ENCODE data around the gene ZNF628.
"Not testable (repeated sequence)": the region's sequence is repeated elsewhere in the genome, so short reads cannot be mapped to it uniquely, and the experiment has no call there.

Gene ZNF628

GRCh38 chr19:55476100-55476775 lies at the start of gene ZNF628:
Gene ZNF628 (plus strand): TSS chr19:55476617. CDS start chr19:55479911, 3,294 bp downstream.
- DNase-seq = peak; percentile 79 to 89

- DNase-seq = no peak
Observed at GRCh38 chr19:55431183-55431582, 45.2 kb upstream of the ZNF628 start.

GRCh38 chr19:55432241-55432959 lies 44.0 kb upstream of the ZNF628 start:
- DNase-seq = no peak

DNA sequence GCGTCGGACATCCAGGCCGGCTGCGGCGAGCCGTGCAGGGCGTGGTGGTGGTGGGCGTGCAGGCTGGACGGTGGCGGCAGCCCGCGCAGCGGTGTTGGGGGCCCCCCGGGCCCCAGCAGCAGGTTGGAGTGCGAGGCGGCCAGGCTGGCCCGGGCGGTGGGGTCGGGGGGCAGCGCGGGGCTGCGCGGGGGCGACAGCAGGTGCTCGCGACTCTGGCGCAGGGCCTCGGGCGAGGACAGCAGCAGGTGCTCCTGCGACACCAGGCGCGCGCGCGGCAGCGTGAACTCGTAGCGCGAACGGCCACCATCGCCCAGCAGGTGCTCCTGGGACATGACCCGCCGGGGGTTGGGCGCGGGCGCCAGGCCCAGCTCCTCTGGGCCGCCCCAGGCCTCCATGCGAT lies 43.1 kb upstream of the ZNF628 start:
- DNase-seq = no peak

- DNase-seq = no peak
Observed at GRCh38 chr19:55434356-55434919, 42.0 kb upstream of the ZNF628 start.

DNA sequence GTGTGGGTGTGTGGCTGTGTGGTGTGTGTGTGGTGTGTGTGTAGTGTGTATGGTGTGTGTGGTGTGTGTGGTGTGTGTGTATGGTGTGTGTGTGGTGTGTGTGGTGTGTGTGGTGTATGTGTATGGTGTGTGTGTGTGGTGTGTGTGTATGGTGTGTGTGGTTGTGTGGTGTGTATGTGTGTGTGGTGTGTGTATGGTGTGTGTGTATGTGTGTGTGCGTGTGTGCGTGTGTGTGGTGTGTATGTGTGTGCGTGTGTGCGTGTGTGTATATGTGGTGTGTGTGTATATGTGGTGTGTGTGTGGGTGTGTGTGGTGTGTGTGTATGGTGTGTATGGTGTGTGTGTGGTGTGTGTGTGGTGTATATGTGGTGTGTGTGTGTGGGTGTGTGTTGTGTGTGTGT lies 41.4 kb upstream of the ZNF628 start:
- DNase-seq = no peak

GRCh38 chr19:55436847-55437246 lies 39.6 kb upstream of the ZNF628 start:
- DNase-seq = no peak

DNA sequence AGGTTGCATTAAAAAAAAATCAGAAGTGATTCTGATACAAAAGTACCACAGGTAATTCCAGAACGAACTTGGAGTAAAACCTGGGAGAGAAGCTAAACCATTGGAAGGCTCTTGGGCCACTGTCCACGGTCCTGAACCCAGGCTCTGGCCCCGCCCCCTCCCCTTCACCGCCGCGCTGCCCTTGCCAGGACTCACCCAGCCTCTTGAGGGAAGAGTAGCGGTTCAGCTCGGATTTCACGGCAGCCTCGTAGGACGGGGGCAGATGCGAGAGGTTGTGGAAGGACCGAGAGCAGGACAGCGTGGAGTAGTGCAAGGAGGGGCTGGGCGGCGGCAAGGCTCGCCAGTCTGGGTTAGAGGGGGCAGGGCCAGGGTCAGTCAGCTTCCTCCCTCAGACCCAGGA lies 39.0 kb upstream of the ZNF628 start:
- DNase-seq = peak in 1 of 2 experiments; percentile 48

DNA sequence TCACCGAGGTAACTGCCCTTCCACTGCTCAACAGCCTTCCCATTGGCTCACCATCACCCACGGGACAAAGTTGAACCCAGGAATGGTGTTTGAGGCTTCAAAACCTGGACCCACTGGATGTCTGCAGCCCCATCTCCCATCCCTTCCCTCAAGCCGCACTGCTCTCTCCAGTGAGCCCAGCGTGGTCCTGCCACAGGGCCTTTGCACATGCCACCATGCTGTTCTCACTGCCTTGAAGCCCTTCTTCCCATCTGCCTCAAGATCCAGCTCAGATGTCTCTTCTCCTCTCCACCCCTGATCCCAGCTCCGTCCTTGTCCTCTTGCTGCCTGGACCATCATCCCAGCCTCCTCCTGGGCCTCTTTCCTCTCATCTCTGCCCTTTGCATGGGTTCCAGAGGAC lies 37.4 kb upstream of the ZNF628 start:
- no peak for DNase-seq

DNA sequence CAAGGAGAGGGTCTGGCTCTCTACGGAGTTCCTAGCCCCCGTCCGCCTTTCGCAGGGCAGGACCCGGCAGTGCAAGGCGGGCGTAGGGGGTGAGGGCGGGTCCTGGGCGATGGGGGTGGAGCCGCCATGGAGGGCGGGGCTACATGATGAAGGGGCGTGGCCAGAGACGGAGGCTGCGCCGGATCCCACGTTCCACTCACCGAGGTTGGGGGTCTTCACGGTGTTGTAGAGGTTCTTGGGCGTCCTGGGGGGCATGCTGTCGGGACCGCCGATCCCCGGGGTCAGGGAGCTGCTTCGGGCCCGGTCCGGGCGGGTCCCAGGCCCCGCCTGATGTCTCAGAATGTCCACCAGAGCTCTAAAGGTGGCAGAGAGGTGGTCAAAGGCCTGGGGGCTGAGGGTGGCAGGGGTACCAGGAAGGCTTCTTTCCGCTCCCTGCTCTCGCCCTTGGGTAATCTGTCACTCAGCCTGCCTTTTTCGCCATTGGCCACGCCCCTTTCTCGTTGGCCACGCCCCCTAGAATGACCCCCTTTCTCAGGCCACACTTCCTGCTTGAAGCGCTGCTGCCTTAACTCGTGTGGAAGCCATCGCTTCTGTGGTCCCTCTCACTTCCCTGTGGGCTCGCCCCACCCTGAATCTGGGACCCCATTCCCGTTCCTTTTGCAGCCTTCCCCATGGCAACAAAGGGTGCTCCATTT lies 35.9 kb upstream of the ZNF628 start:
- no peak for DNase-seq

DNA sequence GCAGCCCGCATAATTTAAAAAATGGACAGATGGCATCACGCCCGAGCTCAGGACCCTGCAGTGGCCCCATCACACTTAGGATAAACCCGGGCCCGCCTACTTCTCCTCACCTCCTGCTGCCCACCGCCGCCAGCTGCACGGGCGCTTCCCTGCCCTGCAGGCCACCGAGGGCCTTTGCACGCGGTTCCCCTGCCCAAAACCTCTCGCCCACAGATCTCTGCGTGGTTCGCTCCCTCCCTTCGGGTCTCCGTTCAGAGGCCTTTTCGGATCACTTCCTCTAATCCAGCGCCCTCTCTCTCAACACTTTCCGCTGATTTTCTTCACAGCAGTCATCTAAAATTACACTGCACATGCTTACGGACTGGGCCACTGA lies 35.1 kb upstream of the ZNF628 start:
- no peak for DNase-seq

GRCh38 chr19:55441692-55442321 lies 34.6 kb upstream of the ZNF628 start:
- DNase-seq = no peak

DNA sequence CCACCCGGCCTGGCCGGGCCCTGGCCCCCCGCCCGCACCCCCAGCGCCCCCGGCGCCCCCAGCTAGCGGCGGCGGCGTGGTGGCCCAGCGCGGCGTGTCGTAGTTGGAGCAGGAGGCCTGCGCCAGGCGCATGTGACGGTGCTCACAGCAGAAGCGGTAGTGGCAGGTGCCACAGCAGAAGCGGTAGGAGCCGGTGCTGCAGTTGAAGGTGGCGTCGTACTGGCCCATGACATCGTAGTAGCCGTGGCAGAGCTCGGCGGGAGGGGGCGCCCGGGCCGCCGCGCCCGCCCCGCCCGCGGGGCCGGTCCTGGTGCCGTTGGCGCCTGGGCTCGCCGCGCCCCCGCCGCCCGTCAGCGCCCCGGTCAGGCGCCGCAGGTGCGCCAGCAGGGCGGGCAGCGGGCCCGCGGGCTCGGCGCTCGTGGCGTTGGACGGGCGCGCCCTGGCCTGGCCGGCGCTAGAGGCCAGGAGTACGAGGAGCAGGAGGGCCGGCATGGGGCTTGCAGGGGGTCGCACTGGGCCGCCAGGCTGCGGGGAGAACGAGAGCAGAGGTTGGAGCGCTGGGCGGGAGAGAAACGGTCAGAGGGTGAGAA lies 34.0 kb upstream of the ZNF628 start:
- no peak for DNase-seq

DNA sequence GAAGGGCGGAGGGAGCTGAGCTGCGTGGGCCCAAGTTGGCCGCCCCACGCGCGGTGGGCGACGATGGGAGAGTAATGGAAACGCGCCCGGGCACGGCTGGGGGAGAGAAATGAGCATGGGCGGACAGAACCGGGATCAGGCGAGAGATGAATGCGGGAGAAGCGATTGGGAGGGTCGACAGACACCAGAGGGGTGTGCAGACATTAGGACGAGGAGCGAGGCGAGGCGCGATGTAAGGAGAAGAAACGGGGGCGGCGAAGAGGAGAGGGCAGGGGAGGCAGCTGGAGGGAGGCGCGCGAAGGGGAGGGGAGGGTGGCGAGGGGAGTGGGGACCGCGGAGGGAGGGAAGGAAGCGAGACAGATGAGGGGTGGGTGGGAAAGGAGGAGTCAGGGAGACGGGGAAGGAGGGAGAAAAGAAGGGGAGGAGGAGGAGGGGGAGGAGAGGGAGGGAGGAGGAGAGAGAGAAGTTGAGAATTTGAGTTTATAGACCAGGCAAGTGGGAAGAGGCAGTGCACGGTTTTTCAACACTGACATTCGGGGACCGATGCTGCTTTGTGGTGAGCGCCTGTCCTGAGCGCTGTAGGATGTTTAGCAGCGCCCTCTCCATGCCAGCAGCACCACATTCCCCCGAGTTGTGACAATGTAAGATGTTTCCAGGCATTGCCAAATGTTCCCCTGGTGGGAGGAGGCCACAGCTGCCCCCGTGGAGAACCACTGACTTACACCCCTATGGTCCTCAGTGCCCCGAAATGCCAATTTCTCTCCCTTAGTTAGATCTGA lies 33.2 kb upstream of the ZNF628 start, which contains the start of gene SHISA7:
Gene SHISA7, minus strand, starts transcription at position 256 of the 779 bp plus-strand sequence. CDS start 437 bp downstream, outside the sequence.
- peak in 1 of 2 experiments; percentile 14 for DNase-seq

- DNase-seq = no peak
Observed at GRCh38 chr19:55443824-55444480, 32.5 kb upstream of the ZNF628 start.

GRCh38 chr19:55444646-55445045 lies 31.8 kb upstream of the ZNF628 start:
- DNase-seq = no peak

- DNase-seq = no peak
Observed at GRCh38 chr19:55446060-55446459, 30.4 kb upstream of the ZNF628 start.

DNA sequence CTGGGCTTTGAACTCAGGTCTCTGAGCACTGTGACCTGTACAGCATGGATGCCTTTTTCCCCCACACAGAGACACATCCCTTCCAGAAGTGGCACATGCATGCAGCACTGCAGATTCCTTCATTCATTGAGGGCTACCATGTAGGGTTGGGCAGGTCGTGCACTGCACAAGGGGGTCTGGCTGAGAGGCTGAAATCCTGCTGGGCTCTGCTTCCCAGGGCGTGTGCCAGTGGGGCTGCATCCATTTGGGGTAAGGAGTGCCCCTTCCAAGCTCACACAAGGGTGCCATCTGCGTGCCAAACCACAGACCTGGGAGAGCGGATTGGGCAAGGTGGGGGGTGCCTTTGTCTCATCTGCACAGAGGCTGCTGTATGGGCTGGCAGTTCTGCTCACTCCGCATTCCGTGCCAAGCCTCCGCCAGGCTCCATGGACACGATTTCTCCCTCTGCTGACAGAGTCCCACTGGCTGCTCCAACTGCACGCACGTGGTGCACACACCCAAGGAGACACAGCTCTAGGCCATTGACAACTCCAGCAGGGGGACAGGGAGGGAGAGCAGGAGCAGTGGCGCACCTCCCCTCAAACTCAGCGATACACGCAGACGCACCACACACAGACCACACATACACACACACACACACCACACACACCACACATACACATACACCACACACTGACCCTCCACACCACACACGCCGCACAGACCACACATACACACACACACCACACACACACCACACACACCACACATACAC lies 28.8 kb upstream of the ZNF628 start:
- peak in 1 of 2 experiments; percentile 49 for DNase-seq

DNA sequence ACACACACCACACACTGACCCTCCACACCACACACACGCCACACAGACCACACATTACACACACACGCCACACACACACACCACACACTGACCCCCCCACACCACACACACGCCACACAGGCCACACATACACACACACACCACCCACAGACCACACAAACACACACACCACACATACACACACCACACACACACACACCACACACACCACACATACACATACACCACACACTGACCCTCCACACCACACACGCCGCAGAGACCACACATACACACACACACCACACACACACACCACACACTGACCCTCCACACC lies 28.3 kb upstream of the ZNF628 start:
- not testable (repeated sequence) for DNase-seq

GRCh38 chr19:55449469-55449868 lies 26.9 kb upstream of the ZNF628 start:
- no peak for DNase-seq
